ENCODE measurements around the gene EFCAB6. TPM values are rescaled to one million over a fixed set of nuclear protein-coding genes. Genes with fewer than 3 reads are reported as not detected.

EFCAB6 gene
- total RNA-seq, 1 experiment from 2014 or later: 0.21 TPM

- no peaks in the 10 kb centered on the region for H3K36me3 ChIP-seq (ENCODE audit: control insufficient read depth, insufficient read depth, low read length)
- intact Hi-C loops (cut with micrococcal nuclease; ENCODE audit: unreplicated experiment) (no loop called here), in situ Hi-C loops (cut with HindIII; ENCODE audit: low pct_unique_long_range_greater_than_20kb, low sequenced_read_pairs) (no loop called here)
- H3K4me1 ChIP-seq (ENCODE audit: control insufficient read depth, insufficient read depth, low read length): no peaks in the 10 kb centered on the region
- H3K27ac ChIP-seq (ENCODE audit: low read length): no peak overlapping the region
- no peak for ATAC-seq
- no peak for TF ChIP-seq SIN3A (IDR thresholded peaks at IDR 0.05; ENCODE audit: borderline replicate concordance, insufficient read depth, low read depth, low read length)
- TF ChIP-seq, protein P1, sequence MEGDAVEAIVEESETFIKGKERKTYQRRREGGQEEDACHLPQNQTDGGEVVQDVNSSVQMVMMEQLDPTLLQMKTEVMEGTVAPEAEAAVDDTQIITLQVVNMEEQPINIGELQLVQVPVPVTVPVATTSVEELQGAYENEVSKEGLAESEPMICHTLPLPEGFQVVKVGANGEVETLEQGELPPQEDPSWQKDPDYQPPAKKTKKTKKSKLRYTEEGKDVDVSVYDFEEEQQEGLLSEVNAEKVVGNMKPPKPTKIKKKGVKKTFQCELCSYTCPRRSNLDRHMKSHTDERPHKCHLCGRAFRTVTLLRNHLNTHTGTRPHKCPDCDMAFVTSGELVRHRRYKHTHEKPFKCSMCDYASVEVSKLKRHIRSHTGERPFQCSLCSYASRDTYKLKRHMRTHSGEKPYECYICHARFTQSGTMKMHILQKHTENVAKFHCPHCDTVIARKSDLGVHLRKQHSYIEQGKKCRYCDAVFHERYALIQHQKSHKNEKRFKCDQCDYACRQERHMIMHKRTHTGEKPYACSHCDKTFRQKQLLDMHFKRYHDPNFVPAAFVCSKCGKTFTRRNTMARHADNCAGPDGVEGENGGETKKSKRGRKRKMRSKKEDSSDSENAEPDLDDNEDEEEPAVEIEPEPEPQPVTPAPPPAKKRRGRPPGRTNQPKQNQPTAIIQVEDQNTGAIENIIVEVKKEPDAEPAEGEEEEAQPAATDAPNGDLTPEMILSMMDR (IDR thresholded peaks at IDR 0.05): no peak
- no peak for TF ChIP-seq POLR2AphosphoS5 (IDR thresholded peaks at IDR 0.05; ENCODE audit: low read depth, low read length)
- H3K27me3 ChIP-seq (ENCODE audit: control insufficient read depth, insufficient read depth, low read length): no peaks in the 10 kb centered on the region
- H3K9me3 ChIP-seq (ENCODE audit: control insufficient read depth, insufficient read depth, low read depth, low read length): no peaks in the 10 kb centered on the region
- no peak overlapping the region for H3K4me3 ChIP-seq (ENCODE audit: low read depth in 2 of 2, low read length in 2 of 2)
- no peak for DNase-seq (ENCODE audit: low read depth, low spot score)
- ChIA-PET POLR2A (no interaction called here), CTCF (no interaction called here)
- BruUV-seq (replicated peaks): no TSS peak
Measured at GRCh38 chr22:43826142-43827002, 14.3 kb upstream of the EFCAB6 start.

DNA sequence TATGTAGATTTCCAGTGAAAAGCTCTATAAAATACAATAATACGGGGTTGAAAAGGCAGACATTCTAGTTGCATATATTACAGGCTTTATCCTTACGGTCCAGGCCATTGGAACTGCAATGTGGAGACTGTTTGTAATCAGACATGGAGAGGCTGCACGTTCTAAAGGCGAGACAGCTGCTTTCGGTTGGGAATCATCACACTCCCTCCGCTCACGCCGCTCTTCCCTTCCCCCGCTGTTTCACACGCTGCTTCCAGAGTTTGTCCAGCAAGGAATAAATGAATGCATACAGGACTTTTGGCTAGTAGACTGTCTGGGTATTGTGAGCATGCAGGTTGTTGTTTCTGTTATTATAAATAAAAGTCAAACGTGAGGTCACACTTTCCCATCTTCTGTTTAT is 13.5 kb upstream of the EFCAB6 start:
- POLR2A ChIA-PET: no interaction called here
- ATAC-seq (no peak), DNase-seq (ENCODE audit: low read depth, low spot score) (no peak)
- CTCF ChIA-PET: no interaction called here
- H3K9me3 ChIP-seq (ENCODE audit: control insufficient read depth, insufficient read depth, low read depth, low read length): no peaks in the 10 kb centered on the region
- intact Hi-C loops (cut with micrococcal nuclease; ENCODE audit: unreplicated experiment): no loop called here
- no peak overlapping the region for H3K27ac ChIP-seq (ENCODE audit: low read length)
- in situ Hi-C loops (cut with HindIII; ENCODE audit: low pct_unique_long_range_greater_than_20kb, low sequenced_read_pairs): no loop called here
- H3K4me1 ChIP-seq (ENCODE audit: control insufficient read depth, insufficient read depth, low read length): no peaks in the 10 kb centered on the region
- no peaks in the 10 kb centered on the region for H3K36me3 ChIP-seq (ENCODE audit: control insufficient read depth, insufficient read depth, low read length)
- BruUV-seq (replicated peaks): no TSS peak
- no peaks in the 10 kb centered on the region for H3K27me3 ChIP-seq (ENCODE audit: control insufficient read depth, insufficient read depth, low read length)
- TF ChIP-seq SIN3A (IDR thresholded peaks at IDR 0.05; ENCODE audit: borderline replicate concordance, insufficient read depth, low read depth, low read length): no peak
- TF ChIP-seq, protein P1 (IDR thresholded peaks at IDR 0.05): no peak
- TF ChIP-seq POLR2AphosphoS5 (IDR thresholded peaks at IDR 0.05; ENCODE audit: low read depth, low read length): no peak
- no peak for TF ChIP-seq REST (IDR thresholded peaks at IDR 0.05; ENCODE audit: insufficient read depth in 1 of 2, low read depth in 2 of 2, low read length in 1 of 2)
- no peak for TF ChIP-seq TCF7L2 (IDR thresholded peaks at IDR 0.05; ENCODE audit: low read depth, low read length)
- H3K4me3 ChIP-seq (ENCODE audit: low read depth in 2 of 2, low read length in 2 of 2): no peak overlapping the region
